PC-9 (cell line): ENCODE data around the gene PATL2. TPM values are rescaled to one million over a fixed set of nuclear protein-coding genes. Genes with fewer than 3 reads are reported as not detected.
A peak's percentile ranks its signal among the peaks of the same experiment; 100 is the strongest.

ENCODE experiments used
- BruUV-seq: library from RNA; stranded (reverse); fragments of 400-500 nt; replicated peaks from 2 replicates; lab custom pipeline; 2021; lab: Mats Ljungman, UMichigan
- CTCF ChIA-PET: fragments of 300-600 bp; sonication (Branson Sonifier 250); formaldehyde crosslinking; loops from one replicate; lab custom pipeline; 2022; ENCODE audit warnings: antibody characterized with exemption; lab: Charles Lee
- POLR2A ChIA-PET: fragments of 300-600 bp; sonication (Branson Sonifier 250); formaldehyde crosslinking; loops from one replicate; lab custom pipeline; 2022; ENCODE audit warnings: antibody characterized with exemption; ENCODE audit not compliant: unreplicated experiment; lab: Charles Lee
- DNase-seq, 2 experiments: peaks; one replicate each; pipeline versions ENCODE4 v3.0.0 to v3.0.0-alpha.2; 2015 to 2022; ENCODE audit warnings: mixed read lengths in 1 of 2
- H2AFZ ChIP-seq: fragments of 200-600 bp; sonication (generic); 2 replicates; pipeline ENCODE4 v1.8.1; 2017; ENCODE audit warnings: antibody characterized with exemption
- H3F3A ChIP-seq: fragments of 200-600 bp; sonication (generic); 2 replicates; pipeline ENCODE4 v1.8.1; 2017; ENCODE audit warnings: antibody characterized with exemption, mild to moderate bottlenecking, low read depth; ENCODE audit not compliant: insufficient read depth
- H3K27ac ChIP-seq: fragments of 200-600 bp; sonication (generic); 2 replicates; pipeline ENCODE4 v1.6.1; 2016; ENCODE audit warnings: mixed run types
- H3K27me3 ChIP-seq: fragments of 200-600 bp; sonication (generic); 2 replicates; pipeline ENCODE4 v1.6.1; 2016; ENCODE audit warnings: low read depth, mixed run types; ENCODE audit not compliant: insufficient read depth
- H3K36me3 ChIP-seq: fragments of 200-600 bp; sonication (generic); 2 replicates; pipeline ENCODE4 v1.6.1; 2016; ENCODE audit warnings: low read depth, mixed run types
- H3K4me1 ChIP-seq: fragments of 200-600 bp; sonication (generic); replicated peaks from 2 replicates; pipeline ENCODE4 v1.6.1; 2016; ENCODE audit warnings: mixed run types; ENCODE audit not compliant: insufficient read depth
- H3K4me2 ChIP-seq: fragments of 200-600 bp; sonication (generic); 2 replicates; pipeline ENCODE4 v1.6.1; 2017; ENCODE audit warnings: mixed run types
- H3K4me3 ChIP-seq: fragments of 200-600 bp; sonication (generic); 2 replicates; pipeline ENCODE4 v1.6.1; 2016; ENCODE audit warnings: mixed run types
- H3K79me2 ChIP-seq: fragments of 200-600 bp; sonication (generic); 2 replicates; pipeline ENCODE4 v1.6.1; 2017; ENCODE audit warnings: low read depth, mixed run types
- H3K9me2 ChIP-seq: fragments of 200-600 bp; sonication (generic); 2 replicates; pipeline ENCODE4 v1.8.1; 2017; ENCODE audit warnings: mild to moderate bottlenecking; ENCODE audit not compliant: insufficient read depth
- H3K9me3 ChIP-seq: fragments of 200-600 bp; sonication (generic); 2 replicates; pipeline ENCODE4 v1.8.1; 2016; ENCODE audit warnings: low read depth; ENCODE audit not compliant: insufficient read depth
- H4K20me1 ChIP-seq: fragments of 200-600 bp; sonication (generic); 2 replicates; pipeline ENCODE4 v1.8.1; 2017; ENCODE audit not compliant: insufficient read depth
- EZH2 ChIP-seq: fragments of 200-600 bp; sonication (generic); IDR thresholded peaks from 2 replicates; pipeline ENCODE4 v1.8.0; 2017; ENCODE audit warnings: antibody characterized with exemption, low read depth
- intact Hi-C: fragments of 100-400 bp; cut with micrococcal nuclease; formaldehyde crosslinking; loops from one replicate; pipeline ENCODE4 v1.10.0; 2022; ENCODE audit not compliant: unreplicated experiment
- total RNA-seq: library from RNA; stranded (reverse); gene quantifications from 2 replicates; pipeline ENCODE4 v1.2.3, GENCODE V29; 2021
- TF ChIP-seq, protein P1 (sequence below): fragments of 200-600 bp; sonication (generic); conservative IDR thresholded peaks from 2 replicates; pipeline ENCODE4 v1.6.1; 2017; ENCODE audit warnings: mixed run types, antibody characterized with exemption, mild to moderate bottlenecking, moderate library complexity

Gene PATL2
- total RNA-seq, 1 experiment from 2014 or later: 0.61 TPM

DNA sequence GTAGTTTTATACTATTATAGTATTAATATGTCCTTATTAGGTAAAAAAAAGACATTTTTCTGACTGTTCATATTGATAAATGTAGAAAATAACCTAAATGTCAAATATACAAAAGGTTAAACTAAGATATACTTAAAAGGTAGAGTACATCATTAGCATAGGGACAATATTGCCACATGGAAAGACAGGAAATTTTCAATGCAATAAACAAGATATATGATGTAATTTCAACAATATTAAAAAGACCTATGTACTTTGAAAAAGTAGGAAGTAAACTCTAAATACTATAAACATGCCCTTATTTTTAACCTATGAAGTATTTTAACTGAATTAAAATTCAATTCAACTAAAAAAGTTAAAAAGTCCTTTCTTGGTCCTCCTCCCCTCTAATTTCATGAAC is 49.5 kb downstream of the PATL2 start:
- no peaks in the 10 kb centered on the region for H3F3A ChIP-seq
- peak overlapping the region; percentile 91 for H3K4me2 ChIP-seq
- H3K9me3 ChIP-seq: no peaks in the 10 kb centered on the region
- intact Hi-C loops: loop anchor here (5.0 kb wide), 1 partner anchor 176 kb away; no protein-coding TSS in a partner anchor
- H3K4me1 ChIP-seq: peaks cover 13% of the 10 kb centered on the region
- H3K79me2 ChIP-seq: peaks cover 20% of the 10 kb centered on the region
- H2AFZ ChIP-seq: no peak overlapping the region
- no peak for TF ChIP-seq EZH2
- TF ChIP-seq, protein P1, sequence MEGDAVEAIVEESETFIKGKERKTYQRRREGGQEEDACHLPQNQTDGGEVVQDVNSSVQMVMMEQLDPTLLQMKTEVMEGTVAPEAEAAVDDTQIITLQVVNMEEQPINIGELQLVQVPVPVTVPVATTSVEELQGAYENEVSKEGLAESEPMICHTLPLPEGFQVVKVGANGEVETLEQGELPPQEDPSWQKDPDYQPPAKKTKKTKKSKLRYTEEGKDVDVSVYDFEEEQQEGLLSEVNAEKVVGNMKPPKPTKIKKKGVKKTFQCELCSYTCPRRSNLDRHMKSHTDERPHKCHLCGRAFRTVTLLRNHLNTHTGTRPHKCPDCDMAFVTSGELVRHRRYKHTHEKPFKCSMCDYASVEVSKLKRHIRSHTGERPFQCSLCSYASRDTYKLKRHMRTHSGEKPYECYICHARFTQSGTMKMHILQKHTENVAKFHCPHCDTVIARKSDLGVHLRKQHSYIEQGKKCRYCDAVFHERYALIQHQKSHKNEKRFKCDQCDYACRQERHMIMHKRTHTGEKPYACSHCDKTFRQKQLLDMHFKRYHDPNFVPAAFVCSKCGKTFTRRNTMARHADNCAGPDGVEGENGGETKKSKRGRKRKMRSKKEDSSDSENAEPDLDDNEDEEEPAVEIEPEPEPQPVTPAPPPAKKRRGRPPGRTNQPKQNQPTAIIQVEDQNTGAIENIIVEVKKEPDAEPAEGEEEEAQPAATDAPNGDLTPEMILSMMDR: no peak
- H3K9me2 ChIP-seq: no peaks in the 10 kb centered on the region
- peak overlapping the region; percentile 75; the same call in 1 of the 2 replicates for H3K4me3 ChIP-seq
- no peak for DNase-seq
- ChIA-PET POLR2A (no interaction called here), CTCF (interaction anchor here (0.7 to 1.2 kb wide), 2 partner anchors 50 to 76 kb away, joined by 6 to 26 read pairs; partner anchors contain the start of gene B2M)
- peaks cover 4% of the 10 kb centered on the region; the same call in 1 of the 2 replicates for H3K36me3 ChIP-seq
- no peaks in the 10 kb centered on the region for H4K20me1 ChIP-seq
- H3K27ac ChIP-seq: 0 out of 2 replicates have a peak overlapping the region, but pooled peaks have one; percentile 78
- BruUV-seq: no TSS peak
- no peaks in the 10 kb centered on the region for H3K27me3 ChIP-seq

DNA sequence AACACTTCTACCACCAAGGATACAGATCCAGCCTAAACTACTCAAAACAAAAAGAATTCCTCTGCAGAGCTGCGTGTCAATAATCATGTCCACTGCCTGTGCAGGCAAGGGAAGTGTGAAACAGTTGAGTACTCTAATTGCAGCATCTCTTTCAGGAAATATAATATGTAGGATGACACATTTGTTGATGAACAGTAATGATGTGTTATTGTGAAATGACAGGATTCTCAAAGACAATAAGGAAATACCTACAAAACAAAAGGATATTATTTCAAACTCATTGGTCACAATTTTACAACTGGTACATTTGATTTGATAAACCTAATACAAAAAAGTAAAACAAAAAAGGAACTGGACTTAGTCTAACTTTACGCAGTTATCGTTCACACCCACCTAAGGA is 52.1 kb downstream of the PATL2 start:
- DNase-seq: no peak
- Histone ChIP-seq H3K4me2 (no peak overlapping the region), H3K27me3 (no peaks in the 10 kb centered on the region), H4K20me1 (no peaks in the 10 kb centered on the region), H3K9me2 (no peaks in the 10 kb centered on the region), H3K4me1 (peaks cover 11% of the 10 kb centered on the region), H2AFZ (no peak overlapping the region), H3K9me3 (no peaks in the 10 kb centered on the region), H3K4me3 (no peak overlapping the region), H3K36me3 (peaks cover 4% of the 10 kb centered on the region; the same call in 1 of the 2 replicates), H3K79me2 (peaks cover 20% of the 10 kb centered on the region), H3K27ac (no peak overlapping the region), H3F3A (no peaks in the 10 kb centered on the region)
- ChIA-PET POLR2A (no interaction called here), CTCF (no interaction called here)
- no peak for TF ChIP-seq EZH2
- TF ChIP-seq, protein P1: no peak
- intact Hi-C loops: no loop called here
- BruUV-seq: no TSS peak

GRCh38 chr15:44657378-44657777 is 53.7 kb downstream of the PATL2 start:
- CTCF ChIA-PET: no interaction called here
- Histone ChIP-seq H3K4me3 (no peak overlapping the region), H2AFZ (no peak overlapping the region), H3K36me3 (peaks cover 4% of the 10 kb centered on the region; the same call in 1 of the 2 replicates), H3F3A (no peaks in the 10 kb centered on the region), H3K4me2 (no peak overlapping the region), H3K9me3 (no peaks in the 10 kb centered on the region), H3K27me3 (no peaks in the 10 kb centered on the region), H3K79me2 (peaks cover 16% of the 10 kb centered on the region), H4K20me1 (no peaks in the 10 kb centered on the region), H3K27ac (no peak overlapping the region), H3K9me2 (no peaks in the 10 kb centered on the region), H3K4me1 (peaks cover 7% of the 10 kb centered on the region)
- TF ChIP-seq, protein P1: no peak
- no peak for TF ChIP-seq EZH2
- no TSS peak for BruUV-seq
- intact Hi-C loops: no loop called here
- POLR2A ChIA-PET: no interaction called here
- no peak for DNase-seq
